NCI-H82 (cell line): ENCODE measurements around the gene CRYBG3.
"Not testable (repeated sequence)": the region's sequence is repeated elsewhere in the genome, so short reads cannot be mapped to it uniquely, and the experiment has no call there.

ENCODE experiments used
- DNase-seq: peaks from one replicate; lab custom pipeline; 2025; lab: John Stamatoyannopoulos, UW

The CRYBG3 gene

DNA sequence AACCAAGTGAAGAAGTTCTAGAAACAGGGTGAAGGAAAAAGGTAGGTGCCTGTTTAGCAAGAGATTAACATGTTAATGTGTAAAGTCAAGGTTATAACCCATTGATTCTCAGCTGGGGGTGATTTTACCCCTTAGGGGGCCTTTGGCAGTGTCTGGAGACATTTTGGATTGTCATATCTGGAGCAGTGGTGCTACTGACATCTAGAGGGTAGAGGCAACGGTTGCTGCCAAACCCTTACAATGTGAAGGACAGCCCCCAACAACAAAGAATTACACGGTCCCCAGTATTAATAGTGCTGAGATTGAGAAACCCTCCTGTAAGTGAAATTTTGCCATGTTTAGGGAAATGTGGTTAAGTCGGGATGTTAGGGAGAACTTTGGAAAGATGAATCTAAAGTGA lies 74.7 kb downstream of the CRYBG3 start:
- DNase-seq: peak; percentile 6

DNA sequence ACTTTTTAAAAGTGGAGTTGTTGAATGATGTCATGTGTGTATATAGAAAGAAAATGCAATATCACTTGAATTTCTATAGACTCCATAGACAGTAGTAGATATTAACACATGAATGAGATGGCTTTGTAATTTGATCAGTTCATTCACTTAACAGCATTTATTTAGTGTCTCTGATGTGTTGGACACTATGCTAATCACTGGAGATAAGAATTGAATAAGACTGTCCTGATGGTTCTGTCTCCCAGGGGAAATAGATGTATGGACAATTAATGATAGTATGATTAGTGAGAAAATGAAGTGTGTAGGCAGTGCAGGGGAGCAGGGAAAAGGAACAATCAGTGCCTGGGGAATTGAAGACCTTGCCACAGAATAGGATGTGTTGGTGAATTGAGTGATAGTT lies 77.5 kb downstream of the CRYBG3 start:
- peak; percentile 45 for DNase-seq

DNA sequence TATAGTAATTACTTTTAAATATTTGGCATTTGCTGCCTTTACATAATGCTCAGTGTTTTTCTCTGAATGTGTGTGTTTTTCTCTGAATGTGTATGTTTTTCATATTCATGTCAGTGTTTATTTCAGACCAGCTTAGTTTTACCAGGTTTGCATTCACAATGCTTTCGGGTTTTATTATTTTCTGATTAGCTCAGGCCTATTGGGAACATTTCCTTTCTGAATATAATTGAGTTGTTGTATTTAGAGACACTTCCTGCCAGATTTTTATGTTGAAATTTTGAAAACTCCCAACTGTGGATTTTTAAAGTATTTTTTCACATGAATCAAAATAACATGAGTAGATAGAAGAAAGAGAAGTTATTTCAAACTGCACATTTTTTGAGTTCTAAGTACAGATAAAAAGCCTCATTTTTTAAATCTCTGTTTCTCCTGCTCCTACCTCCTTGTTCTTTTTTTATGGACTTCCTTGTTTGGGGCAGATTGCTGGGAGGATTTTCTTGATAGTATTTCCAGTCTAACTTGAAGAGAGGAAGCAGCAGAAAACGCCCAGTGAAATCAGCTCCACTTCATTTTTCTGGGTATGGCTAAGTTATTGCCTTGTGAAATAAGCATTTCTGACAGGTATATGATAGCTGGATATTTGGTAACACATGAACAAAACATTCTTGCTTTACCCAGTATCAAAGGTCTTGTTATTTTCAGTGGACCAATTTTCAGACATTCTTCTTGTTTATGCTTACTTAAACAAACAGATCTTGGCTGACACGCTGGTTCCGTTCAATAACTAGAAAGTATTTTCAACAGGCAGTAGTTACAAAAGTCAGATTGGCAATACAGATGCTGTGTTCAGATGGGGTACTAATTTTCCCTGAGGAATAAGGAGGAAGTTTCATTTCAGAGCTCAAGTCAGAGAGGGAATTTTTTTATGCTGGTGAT lies 79.8 kb downstream of the CRYBG3 start:
- DNase-seq: no peak

DNA sequence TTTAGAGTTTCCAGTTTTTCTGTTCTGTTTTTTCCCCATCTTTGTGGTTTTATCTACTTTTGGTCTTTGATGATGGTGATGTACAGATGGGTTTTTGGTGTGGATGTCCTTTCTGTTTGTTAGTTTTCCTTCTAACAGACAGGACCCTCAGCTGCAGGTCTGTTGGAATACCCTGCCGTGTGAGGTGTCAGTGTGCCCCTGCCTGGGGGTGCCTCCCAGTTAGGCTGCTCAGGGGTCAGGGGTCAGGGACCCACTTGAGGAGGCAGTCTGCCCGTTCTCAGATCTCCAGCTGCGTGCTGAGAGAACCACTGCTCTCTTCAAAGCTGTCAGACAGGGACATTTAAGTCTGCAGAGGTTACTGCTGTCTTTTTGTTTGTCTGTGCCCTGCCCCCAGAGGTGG lies 88.0 kb downstream of the CRYBG3 start:
- not testable (repeated sequence) for DNase-seq

DNA sequence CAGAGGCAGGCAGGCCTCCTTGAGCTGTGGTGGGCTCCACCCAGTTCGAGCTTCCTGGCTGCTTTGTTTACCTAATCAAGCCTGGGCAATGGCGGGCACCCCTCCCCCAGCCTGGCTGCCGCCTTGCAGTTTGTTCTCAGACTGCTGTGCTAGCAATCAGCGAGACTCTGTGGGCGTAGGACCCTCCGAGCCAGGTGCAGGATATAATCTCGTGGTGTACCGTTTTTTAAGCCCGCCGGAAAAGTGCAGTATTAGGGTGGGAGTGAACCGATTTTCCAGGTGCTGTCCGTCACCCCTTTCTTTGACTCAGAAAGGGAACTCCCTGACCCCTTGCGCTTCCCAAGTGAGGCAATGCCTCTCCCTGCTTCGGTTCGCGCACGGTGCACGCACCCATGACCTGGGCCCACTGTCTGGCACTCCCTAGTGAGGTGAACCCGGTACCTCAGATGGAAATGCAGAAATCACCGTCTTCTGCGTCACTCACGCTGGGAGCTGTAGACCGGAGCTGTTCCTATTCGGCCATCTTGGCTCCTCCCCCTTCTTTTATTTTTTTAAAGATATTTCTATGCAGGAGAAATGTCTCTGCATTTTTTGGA lies 88.5 kb downstream of the CRYBG3 start:
- DNase-seq: not testable (repeated sequence)

DNA sequence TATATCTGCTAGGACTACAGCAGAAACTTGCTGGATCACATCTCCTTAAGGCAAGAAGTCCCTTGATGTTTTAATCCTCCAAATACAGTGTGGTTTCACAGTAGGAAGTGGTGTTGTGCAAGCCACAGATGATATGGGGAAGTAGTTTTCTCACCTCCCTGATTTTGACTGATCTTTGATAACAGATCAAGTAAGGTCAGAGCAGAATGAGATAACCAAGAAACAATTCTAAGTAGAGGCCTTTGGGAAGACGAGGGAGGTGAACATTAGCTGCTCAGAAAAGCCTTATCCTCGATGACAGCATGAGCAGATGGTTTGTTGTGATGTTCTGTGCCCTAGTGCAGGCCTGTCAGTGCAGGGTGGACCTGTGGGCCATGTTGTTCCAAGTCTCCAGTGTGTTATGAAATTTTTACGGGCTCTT lies 89.1 kb downstream of the CRYBG3 start:
- no peak for DNase-seq

DNA sequence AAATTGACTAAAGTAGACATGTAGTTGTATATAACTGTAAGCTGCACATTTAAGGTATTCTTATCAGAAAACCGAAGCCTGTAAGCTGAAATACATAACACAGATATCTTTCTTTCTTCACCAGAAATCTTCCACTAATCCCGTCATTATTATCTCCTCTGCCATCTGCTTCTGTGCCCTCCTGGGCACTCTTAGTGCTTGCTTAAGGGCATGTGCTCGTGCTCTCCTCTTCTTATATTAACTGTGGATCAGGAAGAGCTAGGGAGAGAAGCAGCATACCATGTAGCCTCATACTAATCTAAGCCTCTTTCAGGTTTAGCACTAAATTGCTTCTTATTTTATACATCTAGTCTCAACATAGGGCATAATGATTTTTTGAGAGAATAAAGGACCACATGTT lies 89.6 kb downstream of the CRYBG3 start:
- DNase-seq: no peak

DNA sequence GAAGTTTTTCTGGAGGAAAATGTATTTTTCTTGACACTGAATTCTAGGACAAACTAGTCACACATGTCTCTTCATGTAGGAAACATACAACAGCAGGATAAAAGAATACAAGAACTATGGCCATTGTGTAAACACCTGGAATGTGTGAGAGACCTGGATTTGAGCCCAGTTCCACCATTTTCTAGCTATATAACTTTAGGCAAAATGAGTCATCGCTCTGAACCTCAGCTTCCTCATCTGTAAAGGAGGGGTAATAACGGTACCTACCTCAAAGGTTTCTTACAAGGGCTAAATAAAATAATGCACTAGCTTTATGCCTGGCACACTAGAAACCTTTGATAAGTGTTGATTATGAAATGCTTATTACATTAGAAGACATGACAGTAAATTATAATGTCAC lies 92.6 kb downstream of the CRYBG3 start:
- DNase-seq: no peak

DNA sequence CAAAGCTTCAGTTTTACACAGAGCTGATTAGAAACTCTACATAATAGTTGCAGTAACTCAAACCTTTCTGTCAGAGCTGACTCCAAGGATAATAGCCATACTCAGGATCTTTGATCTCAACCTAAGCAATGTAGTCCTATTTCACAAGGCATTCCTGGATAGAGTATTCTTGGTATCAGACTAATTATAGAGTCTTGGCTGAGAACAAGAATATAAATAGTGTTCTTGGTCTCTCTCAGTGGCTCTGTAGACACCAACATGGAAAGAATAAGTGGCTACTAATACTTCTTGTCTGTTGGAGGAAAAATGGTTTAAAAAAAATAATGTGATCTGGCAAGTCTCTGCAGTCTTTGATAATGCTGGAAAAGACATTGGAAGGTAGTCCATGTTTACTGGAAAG lies 94.8 kb downstream of the CRYBG3 start:
- no peak for DNase-seq

DNA sequence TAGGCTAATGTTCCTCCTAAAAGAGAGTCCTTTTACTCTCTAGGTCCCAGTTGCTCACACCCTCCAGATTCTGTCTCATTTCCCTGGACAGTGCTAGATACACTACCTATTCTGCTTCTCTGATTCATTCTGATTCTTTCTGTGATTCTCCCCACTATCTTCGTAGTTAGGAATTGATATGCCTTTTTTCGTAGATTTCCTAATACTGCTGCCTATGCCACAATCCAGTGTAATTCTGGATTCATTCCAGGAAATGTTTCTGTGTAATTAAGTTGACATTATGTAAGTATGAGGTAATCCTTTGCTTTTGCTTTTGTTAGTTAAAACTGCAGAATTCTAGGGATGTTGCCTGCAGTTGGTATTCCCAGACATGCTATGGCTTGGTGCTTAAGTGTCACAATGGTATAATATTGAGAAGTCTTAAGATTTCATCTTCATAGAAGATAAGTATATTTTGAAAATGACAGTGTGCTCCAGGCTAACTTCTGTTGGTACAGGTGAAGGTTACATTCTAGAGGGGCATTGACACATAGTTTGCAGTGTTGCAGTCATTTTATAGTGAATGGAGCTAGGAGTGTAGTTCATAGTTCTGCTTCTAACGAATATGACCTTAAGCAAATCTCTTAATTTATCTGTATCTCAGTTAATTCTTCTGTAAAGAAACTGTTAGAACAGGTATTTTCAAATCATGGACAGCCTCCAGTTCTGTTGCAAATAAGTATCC lies 96.2 kb downstream of the CRYBG3 start:
- DNase-seq: no peak

DNA sequence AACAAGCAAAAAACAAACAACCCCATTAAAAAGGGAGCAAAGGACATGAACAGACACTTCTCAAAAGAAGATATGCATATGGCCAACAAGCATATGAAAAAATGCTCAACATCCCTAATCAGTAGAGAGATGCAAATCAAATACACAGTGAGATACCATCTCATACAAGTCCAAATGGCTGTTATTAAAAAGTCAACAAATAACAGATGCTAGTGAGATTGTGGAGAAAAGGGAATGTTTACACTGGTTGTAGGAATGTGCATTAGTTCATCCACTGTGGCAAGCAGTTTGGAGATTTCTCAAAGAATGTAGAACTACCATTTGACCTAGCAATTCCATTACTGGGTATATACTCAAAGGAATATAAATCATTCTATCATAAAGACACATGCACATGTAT lies 105.9 kb downstream of the CRYBG3 start:
- no peak for DNase-seq

DNA sequence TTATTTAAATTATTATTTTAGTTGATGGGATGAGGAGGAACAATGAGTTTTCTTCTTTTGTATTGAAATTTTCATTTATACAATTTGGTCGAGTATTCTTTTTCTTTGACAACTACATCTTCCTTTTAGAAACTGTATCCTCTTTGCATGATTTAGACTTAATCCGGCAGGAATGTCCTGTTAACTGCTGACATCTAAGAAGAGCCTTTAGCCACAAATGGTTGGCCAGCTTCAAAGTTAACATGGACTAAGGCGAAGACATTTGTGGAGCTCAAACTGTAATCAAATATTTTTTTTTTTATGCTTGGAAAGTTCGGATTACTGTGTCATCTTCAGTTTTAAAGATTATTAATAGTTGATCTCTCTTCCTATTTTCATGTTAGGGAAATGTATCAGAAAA lies 107.2 kb downstream of the CRYBG3 start:
- no peak for DNase-seq

DNA sequence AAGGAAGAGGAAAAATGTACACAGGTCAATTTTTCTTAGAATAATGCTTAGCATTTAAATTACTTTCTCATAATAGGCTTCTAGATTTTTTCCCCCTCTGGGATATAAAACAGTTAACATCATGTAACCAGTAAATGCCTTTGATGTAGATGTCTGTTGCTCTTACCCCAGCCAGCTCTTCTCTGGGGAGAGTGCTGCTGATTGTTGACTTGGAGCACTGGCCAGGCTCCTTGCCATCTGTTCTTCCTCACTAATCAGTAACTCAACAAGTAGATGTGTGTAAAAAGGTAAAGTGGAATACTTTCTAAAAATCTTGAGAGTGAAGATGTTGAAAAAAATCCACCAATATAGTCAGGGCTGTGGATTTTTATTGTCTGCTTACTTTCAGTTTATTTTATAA lies 108.2 kb downstream of the CRYBG3 start:
- peak; percentile 34 for DNase-seq

DNA sequence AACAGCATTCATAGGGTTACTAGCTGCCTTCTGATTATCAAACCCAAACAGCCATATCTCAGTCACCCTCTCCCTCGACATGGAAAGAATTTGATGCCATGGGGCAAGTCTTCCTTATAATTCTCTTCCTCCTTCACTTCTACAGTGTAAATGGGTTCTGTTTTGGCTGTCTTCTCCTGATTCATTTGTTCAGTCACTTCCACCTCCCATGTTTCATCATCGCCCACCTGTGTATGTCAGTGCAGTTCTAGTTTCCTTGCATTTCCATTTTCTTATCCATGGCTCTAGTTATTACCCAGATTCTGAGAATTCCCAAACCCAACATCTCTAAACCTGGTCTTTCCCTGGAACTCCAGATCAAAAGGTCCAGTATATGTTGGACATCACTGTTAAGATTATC lies 109.4 kb downstream of the CRYBG3 start:
- DNase-seq: no peak

DNA sequence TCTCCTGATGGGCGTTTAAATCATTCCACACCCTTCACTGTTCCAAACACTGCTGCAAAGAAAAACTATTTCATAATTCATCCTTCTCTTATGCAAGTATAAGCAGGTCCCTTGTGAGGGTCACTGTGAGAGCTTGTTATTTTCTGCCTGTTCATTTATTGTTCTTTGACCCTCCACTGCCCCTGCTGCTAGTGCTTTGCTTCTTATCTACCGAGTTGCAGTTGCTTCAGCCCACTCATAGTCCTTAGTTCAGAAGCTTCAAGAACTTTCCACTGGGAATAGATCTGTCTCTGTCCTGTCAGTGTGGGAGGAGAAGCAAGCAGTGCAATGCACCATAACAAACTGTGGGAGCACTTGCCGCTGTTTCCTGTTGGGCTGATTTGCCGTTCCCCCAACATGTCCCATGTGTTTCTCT lies 110.6 kb downstream of the CRYBG3 start:
- DNase-seq: no peak

DNA sequence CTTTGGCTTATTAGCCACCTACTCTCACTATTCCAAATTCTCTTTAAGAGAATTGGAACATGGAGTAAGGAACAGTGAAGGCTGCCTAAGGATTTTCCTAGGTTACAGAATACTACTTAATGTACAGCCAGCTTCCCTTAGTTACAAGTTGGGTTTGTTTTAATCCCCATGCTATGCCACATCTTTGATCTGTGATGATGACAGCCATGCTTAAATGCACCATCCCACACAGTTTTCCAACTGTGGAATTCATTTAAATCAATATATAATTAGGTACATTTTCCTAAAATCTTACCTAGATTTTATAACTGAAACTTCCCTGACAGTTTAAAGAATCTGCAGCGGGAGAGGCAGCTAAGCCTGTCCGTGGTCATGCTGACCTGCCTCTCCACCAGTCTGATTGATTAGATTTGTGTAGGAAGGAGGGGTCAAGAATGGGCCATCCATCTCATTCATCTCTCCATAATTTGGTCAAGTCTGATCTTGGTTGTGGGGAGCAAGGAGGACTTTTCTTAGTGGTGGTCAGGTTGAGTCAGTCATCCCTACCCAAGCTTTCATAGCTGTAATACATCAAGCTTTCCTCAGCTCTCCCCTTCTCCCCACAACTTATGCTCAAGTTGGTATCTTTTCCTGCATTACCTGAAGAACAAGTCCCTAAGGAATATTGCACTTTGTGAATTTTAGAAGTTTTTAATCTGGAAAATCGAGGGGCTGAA lies 113.3 kb downstream of the CRYBG3 start:
- no peak for DNase-seq

DNA sequence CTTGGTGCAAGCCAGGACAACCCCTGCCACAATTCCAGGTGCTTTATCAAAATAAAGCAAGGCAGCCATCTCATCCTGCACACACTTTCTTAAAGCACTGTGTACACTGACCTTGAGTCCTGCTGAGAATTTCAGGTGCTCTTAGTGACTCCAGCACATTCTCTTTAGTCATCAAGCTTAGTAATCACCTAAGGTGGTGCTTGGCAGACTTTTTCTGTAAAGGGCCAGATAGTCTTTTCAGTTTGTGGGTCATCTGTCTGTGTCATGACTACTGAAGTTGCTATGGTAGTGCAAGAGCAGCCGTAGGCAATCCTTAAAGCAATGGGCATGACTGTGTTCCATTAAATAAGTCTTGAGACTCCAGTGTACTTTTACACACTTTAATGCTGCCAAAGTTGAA lies 114.0 kb downstream of the CRYBG3 start:
- DNase-seq: no peak

DNA sequence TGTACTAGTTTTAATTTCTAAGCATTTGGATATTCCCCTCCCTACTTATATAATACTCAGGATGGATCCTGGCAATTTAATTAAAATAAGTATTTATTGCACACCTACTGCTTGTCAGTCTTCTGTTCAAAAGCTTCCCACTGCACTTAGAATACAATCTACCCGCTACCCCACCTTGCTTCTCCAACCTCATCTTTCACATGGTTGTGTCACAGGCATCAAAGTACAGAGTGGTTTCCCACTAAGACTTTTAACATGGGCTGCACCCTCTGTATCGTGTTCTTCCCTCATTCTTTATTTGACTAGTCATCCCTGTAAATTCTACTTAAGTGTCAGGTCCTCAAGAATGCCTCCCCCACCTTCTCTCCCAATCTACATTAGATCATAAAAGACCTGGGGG lies 115.4 kb downstream of the CRYBG3 start:
- DNase-seq: no peak

DNA sequence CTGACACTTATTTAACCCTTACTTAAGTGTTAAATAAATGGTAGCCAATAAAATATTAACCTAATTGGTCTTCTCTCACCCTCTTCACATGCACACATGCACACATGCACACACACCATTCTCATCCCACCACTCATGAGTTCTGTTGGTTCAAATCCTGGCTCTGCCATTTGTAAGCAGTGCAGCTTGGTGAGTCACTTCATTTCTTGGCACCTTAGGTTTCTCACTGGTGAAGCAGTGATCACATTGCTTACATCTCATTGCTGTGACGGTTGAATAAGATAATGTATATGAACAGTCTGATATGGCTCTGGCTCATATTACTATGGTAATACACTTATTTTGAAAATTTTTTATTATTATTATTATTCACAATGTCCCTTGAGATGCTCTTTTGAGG lies 116.6 kb downstream of the CRYBG3 start:
- DNase-seq: no peak

DNA sequence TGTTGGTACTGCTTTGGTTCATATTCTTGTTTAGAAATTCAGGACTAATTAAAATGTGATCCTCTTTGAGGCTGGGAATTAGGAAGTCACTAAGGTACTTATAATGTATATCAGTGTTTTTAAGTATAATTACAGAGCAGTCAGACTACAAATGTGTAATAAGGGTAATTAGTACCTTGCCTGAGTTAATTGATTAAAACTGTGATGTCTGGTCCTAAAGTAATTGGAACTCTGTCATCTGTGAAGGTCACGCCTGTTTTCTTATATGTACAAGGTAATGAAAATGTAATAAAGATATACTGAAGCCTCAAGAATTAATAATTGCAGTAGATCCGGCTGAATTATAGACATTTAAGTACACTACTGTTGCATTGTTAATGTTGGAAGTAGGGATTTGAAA lies 117.6 kb downstream of the CRYBG3 start:
- peak; percentile 51 for DNase-seq

DNA sequence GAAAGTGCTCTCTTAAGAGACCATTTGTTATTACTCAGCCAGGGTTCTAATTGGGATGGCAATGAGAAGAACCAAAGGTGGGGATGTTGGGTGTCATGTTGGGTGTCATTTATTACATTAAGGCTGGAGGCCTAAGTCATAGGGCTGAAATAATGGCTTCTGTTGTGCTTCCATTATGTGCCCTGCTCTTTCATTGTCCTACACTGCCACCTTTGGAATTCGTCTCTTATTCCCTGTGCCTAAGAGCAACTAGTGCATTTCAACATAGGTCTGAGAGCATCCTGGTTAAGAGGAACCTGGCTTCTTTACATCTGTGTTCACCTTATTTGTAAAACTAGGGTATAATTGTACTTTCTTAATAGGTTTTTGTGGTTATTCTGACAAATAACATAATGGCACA lies 118.2 kb downstream of the CRYBG3 start:
- peak; percentile 62 for DNase-seq

DNA sequence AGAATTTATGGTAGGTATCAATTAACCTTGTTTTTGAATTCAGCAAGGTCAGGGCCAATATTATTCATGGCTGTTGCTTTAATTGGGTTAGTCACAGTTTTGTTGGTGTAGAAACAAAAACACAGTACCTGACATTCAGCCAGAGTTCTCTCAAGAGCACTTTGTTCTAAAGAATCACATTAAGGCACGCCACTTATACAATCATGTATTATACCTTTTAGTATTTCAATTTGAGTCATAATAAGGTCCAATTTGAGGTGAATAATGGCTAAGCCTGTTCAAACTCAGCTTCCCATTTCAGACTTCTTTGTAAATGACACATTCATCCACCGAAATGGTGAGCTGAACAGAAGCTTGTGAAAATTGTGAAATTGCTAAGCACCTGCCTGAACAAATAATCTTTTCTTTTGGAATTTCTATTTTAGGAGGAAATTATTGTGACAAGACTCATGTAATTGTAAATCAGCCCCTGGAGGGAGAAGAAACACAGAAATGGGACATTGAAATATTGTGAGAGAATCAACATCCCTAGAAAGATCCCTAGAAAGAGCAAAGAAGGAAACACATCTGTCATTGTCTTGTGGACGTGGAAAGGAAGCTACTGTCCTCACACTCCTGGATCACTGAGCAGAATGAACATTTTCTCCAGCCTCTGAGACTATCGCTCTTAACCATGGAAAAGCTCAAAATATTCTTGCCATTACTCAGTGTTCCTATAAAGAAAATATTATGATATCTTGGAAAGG lies 121.2 kb downstream of the CRYBG3 start:
- DNase-seq: no peak
